Loucy (cell line): ENCODE results near the gene MPV17L.
"Not testable (repeated sequence)": the region's sequence is repeated elsewhere in the genome, so short reads cannot be mapped to it uniquely, and the experiment has no call there.

Source experiments
- H2AFZ ChIP-seq: fragments of 200-600 bp; sonication (generic); 2 replicates; pipeline ENCODE4 v1.6.0; 2016; ENCODE audit warnings: antibody characterized with exemption, mild to moderate bottlenecking, low read length, moderate library complexity
- H3F3A ChIP-seq: fragments of 200-600 bp; 2 replicates; pipeline ENCODE4 v1.6.0; 2016; ENCODE audit warnings: antibody characterized with exemption, low read depth, mild to moderate bottlenecking
- H3K27me3 ChIP-seq: fragments of 200-600 bp; sonication (generic); 2 replicates; pipeline ENCODE4 v1.6.1; 2014; ENCODE audit warnings: low read length, mild to moderate bottlenecking; ENCODE audit not compliant: insufficient read depth, poor library complexity, severe bottlenecking
- H3K36me3 ChIP-seq: fragments of 200-600 bp; sonication (generic); 2 replicates; pipeline ENCODE4 v1.6.1; 2016; ENCODE audit warnings: low read length; ENCODE audit not compliant: insufficient read depth
- H3K4me1 ChIP-seq: fragments of 200-600 bp; sonication (generic); 2 replicates; pipeline ENCODE4 v1.5.1; 2014; ENCODE audit warnings: low read length, mild to moderate bottlenecking; ENCODE audit not compliant: insufficient read depth, poor library complexity, severe bottlenecking
- H3K4me2 ChIP-seq: fragments of 200-600 bp; sonication (generic); 2 replicates; pipeline ENCODE4 v1.6.0; 2014; ENCODE audit warnings: antibody characterized with exemption, low read length, low read depth, mild to moderate bottlenecking; ENCODE audit not compliant: poor library complexity, severe bottlenecking
- H3K4me3 ChIP-seq: fragments of 200-600 bp; sonication (generic); 2 replicates; pipeline ENCODE4 v1.5.1; 2014; ENCODE audit warnings: low read length, mild to moderate bottlenecking, mixed read lengths; ENCODE audit not compliant: poor library complexity, severe bottlenecking
- H3K79me2 ChIP-seq: fragments of 200-600 bp; sonication (generic); 2 replicates; pipeline ENCODE4 v1.6.1; 2014; ENCODE audit warnings: low read length; ENCODE audit not compliant: insufficient read depth
- H3K9ac ChIP-seq: fragments of 200-600 bp; sonication (generic); 2 replicates; pipeline ENCODE4 v1.6.0; 2014; ENCODE audit warnings: mild to moderate bottlenecking, low read depth, low read length, moderate library complexity; ENCODE audit not compliant: poor library complexity, severe bottlenecking
- H3K9me2 ChIP-seq: fragments of 200-600 bp; sonication (generic); replicated peaks from 2 replicates; pipeline ENCODE4 v1.6.1; 2016; ENCODE audit warnings: low read depth, low read length, mixed read lengths
- H3K9me3 ChIP-seq: fragments of 200-600 bp; sonication (generic); 2 replicates; pipeline ENCODE4 v1.6.1; 2014; ENCODE audit warnings: mild to moderate bottlenecking, antibody characterized with exemption, low read length, low read depth; ENCODE audit not compliant: insufficient read depth
- H4K20me1 ChIP-seq: fragments of 200-600 bp; sonication (generic); 2 replicates; pipeline ENCODE4 v1.6.0; 2014; ENCODE audit warnings: antibody characterized with exemption, low read length, mild to moderate bottlenecking; ENCODE audit not compliant: insufficient read depth, poor library complexity, severe bottlenecking
- CTCF ChIP-seq: fragments of 200-600 bp; sonication (generic); conservative IDR thresholded peaks from 2 replicates; pipeline ENCODE4 v1.5.1; 2014; ENCODE audit warnings: mild to moderate bottlenecking, antibody characterized with exemption, low read length
- EZH2phosphoT487 ChIP-seq: fragments of 200-600 bp; IDR thresholded peaks from 2 replicates; pipeline ENCODE4 v1.6.1; 2018; ENCODE audit warnings: antibody characterized with exemption, mild to moderate bottlenecking, moderate library complexity, borderline replicate concordance

MPV17L gene

GRCh38 chr16:15440852-15441251, 45.3 kb downstream of the MPV17L start:
- no peaks in the 10 kb centered on the region for H3F3A ChIP-seq
- no peak overlapping the region for H3K9ac ChIP-seq
- H3K27me3 ChIP-seq: no peaks in the 10 kb centered on the region
- H3K9me3 ChIP-seq: no peaks in the 10 kb centered on the region
- no peaks in the 10 kb centered on the region for H4K20me1 ChIP-seq
- H3K4me3 ChIP-seq: no peak overlapping the region
- no peaks in the 10 kb centered on the region for H3K36me3 ChIP-seq
- no peaks in the 10 kb centered on the region for H3K9me2 ChIP-seq
- no peaks in the 10 kb centered on the region for H3K79me2 ChIP-seq
- H2AFZ ChIP-seq: no peak overlapping the region
- no peak overlapping the region for H3K4me2 ChIP-seq
- no peaks in the 10 kb centered on the region for H3K4me1 ChIP-seq
- TF ChIP-seq CTCF (no peak), EZH2phosphoT487 (no peak)

- not testable (repeated sequence) for H3K27me3 ChIP-seq, H3K9me2 ChIP-seq, H2AFZ ChIP-seq, H3K4me2 ChIP-seq, H3K36me3 ChIP-seq, H4K20me1 ChIP-seq, H3K9me3 ChIP-seq, H3K4me3 ChIP-seq, H3K79me2 ChIP-seq, H3K9ac ChIP-seq, H3K4me1 ChIP-seq, H3F3A ChIP-seq
These were observed 46.6 kb downstream of the MPV17L start for GRCh38 chr16:15442140-15442539.

DNA sequence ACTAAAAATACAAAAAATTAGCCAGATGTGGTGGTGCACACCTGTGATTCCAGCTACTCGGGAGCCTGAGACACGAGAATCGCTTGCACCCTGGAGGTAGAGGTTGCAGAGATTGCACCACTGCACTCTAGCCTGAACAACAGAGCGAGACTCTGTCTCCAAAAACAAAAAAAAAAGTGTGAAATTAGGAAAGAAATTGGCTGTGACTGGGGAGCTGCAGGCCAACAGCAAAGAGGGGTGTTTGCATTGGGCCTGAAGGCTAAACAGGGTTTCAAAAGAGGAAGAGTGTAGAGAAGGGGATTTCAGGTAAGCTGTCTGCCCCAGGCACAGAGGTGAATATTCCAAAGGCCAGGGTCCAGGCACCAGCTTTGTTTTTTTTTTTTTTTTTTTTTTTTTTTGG, 48.2 kb downstream of the MPV17L start:
- no peaks in the 10 kb centered on the region for H3F3A ChIP-seq
- H3K4me1 ChIP-seq: no peaks in the 10 kb centered on the region
- no peaks in the 10 kb centered on the region for H3K9me3 ChIP-seq
- no peak overlapping the region for H3K9ac ChIP-seq
- no peaks in the 10 kb centered on the region for H4K20me1 ChIP-seq
- no peak overlapping the region for H3K4me3 ChIP-seq
- H2AFZ ChIP-seq: no peak overlapping the region
- no peaks in the 10 kb centered on the region for H3K27me3 ChIP-seq
- TF ChIP-seq EZH2phosphoT487: no peak
- TF ChIP-seq CTCF: no peak
- H3K36me3 ChIP-seq: no peaks in the 10 kb centered on the region
- H3K4me2 ChIP-seq: no peak overlapping the region
- no peaks in the 10 kb centered on the region for H3K79me2 ChIP-seq
- H3K9me2 ChIP-seq: no peaks in the 10 kb centered on the region

DNA sequence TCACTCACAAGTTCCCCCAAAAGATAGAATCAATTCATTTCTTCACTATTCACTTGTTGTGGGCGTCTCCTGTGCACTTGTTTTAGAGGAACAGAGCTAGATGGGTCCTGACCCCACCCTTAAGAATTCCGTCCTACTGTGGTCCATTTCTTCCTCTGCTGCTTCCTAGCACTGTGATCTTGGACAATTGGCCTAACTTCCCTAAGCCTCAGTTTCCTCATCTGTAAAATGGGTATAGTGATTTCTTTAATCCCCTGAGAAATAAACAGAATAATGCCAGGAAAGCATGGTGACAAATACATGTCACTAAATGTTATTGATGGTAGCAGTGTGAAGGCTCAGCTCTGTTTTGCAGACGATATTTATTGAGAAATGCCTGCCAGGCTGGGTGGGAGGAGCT, 48.7 kb downstream of the MPV17L start:
- no peaks in the 10 kb centered on the region for H3F3A ChIP-seq
- H3K9ac ChIP-seq: no peak overlapping the region
- H4K20me1 ChIP-seq: no peaks in the 10 kb centered on the region
- no peaks in the 10 kb centered on the region for H3K36me3 ChIP-seq
- no peak overlapping the region for H3K4me2 ChIP-seq
- no peaks in the 10 kb centered on the region for H3K4me1 ChIP-seq
- no peaks in the 10 kb centered on the region for H3K9me3 ChIP-seq
- H3K79me2 ChIP-seq: no peaks in the 10 kb centered on the region
- no peak overlapping the region for H2AFZ ChIP-seq
- H3K4me3 ChIP-seq: no peak overlapping the region
- no peaks in the 10 kb centered on the region for H3K27me3 ChIP-seq
- TF ChIP-seq EZH2phosphoT487 (no peak), CTCF (no peak)
- no peaks in the 10 kb centered on the region for H3K9me2 ChIP-seq
